ENCODE measurements around the gene MGMT.

MGMT gene

DNA sequence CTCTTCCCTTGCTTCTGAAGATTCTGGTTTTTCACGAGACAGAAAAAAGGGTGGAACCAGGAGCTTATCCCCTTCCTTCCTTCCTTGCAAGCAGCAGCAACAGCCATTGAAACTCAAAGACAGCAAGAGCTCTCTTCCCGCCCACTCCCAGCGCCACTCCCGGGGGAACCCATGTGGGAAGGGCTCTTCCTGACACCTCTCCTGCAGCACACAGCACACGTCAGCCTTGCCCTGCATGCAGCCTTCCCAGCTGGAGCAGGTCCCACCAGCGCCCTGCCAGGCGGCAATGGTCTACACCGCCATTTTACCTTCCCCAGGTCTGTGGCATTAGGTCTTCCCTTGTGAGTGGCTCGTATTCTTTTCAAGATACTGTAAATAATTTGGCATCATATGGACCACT, 161.8 kb downstream of the MGMT start:
- DNase-seq (ENCODE audit: low spot score), result no peak
- TF ChIP-seq, protein P1, sequence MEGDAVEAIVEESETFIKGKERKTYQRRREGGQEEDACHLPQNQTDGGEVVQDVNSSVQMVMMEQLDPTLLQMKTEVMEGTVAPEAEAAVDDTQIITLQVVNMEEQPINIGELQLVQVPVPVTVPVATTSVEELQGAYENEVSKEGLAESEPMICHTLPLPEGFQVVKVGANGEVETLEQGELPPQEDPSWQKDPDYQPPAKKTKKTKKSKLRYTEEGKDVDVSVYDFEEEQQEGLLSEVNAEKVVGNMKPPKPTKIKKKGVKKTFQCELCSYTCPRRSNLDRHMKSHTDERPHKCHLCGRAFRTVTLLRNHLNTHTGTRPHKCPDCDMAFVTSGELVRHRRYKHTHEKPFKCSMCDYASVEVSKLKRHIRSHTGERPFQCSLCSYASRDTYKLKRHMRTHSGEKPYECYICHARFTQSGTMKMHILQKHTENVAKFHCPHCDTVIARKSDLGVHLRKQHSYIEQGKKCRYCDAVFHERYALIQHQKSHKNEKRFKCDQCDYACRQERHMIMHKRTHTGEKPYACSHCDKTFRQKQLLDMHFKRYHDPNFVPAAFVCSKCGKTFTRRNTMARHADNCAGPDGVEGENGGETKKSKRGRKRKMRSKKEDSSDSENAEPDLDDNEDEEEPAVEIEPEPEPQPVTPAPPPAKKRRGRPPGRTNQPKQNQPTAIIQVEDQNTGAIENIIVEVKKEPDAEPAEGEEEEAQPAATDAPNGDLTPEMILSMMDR (IDR thresholded peaks at IDR 0.05; ENCODE audit: extremely low read depth, missing control alignments), result no peak

DNA sequence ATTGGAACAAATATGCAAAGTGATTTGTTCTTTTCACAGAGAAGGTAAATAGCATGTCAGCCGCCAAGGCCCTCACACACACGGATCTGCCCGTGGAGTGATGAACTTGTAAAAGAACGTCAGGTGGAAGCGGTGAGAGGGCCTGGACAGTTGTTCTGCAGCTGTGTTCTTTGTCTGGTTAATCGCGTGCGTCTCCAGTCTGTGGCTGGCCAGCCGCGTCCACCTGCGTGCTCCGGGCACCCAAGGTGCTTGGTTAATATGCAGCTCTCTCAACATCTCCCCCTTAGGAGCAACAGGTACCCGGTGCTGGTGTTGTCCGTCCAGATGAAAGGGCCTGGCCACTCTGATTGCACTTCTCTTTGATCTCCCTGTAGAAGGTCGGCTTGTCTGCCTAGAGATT, 162.9 kb downstream of the MGMT start:
- TF ChIP-seq, protein P1 (IDR thresholded peaks at IDR 0.05; ENCODE audit: extremely low read depth, missing control alignments), result no peak
- DNase-seq (ENCODE audit: low spot score), result no peak

DNA sequence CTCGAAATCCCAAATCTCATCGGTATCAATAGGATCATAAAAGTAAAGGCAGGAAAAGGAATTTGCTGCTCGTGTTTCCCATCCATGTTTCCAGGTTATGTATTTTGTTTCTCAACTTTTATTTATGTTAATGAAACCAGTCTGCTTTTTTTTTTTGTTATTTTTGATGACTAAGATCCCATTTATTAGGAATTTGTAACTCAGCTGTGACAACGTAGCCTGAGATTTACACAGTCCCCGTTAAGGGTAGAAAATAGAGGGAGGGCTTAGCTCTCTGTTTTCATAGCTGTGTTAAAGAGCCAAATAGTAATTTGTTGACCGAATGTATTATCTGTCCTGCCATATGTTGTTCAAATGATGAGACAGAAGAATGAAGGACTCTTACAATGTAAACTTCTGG, 164.0 kb downstream of the MGMT start:
- DNase-seq (ENCODE audit: low spot score), result no peak
- TF ChIP-seq, protein P1 (IDR thresholded peaks at IDR 0.05; ENCODE audit: extremely low read depth, missing control alignments), result no peak

DNA sequence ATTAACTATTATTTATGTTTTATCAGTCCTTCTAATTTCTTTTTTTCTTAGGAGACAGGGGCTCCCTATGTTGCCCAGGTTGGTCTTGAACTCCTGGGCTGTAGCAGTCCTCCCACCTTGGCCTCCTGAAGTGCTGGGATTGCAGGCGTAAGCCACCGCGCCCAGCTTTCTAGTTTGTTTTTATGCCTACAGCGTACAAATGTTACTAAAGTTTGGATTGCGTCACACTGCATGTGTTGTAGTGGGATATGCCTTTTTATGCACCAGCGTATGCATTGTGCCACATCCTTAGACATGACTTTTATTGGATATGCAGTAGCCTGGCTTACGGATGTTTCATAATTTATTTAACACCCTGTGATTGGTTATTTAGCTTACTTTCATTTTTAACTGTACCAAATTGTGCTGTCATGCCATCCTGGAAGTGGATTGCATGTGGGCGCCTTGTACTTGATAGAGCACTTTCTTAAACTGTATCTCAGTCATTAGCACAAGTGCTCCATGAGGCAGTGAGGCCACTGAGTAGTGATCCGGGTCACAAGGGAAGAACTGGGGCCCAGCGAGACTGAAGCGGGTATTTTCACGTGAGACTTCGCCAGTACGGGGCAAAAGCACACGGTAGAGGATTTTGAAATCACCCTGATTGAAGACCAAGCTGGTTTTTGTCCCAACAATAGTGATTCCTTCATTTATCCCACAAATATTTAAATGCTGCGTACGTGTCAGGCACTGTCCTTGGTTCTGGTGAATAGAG, 165.0 kb downstream of the MGMT start:
- no peak for DNase-seq (ENCODE audit: low spot score)
- TF ChIP-seq, protein P1 (IDR thresholded peaks at IDR 0.05; ENCODE audit: extremely low read depth, missing control alignments), result no peak

DNA sequence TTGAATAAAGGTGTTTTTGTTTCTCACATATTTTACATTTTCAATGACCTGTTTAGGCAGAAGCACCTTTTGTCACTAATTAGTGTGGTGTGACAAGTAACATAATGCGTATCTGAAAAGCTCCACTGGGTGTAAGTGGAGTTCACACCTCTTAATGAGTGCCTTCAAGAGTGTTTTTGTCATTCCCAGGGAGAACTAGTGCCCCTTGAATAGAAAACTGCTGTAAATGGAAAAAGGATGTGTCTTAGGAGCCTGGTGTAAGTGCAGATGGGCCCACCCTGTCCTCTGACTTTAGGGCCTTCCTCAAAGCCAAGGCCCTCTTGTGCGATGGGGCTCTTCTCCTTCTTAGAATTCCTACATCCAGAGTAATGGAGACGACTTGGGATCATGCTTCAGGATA, 170.0 kb downstream of the MGMT start:
- TF ChIP-seq, protein P1 (IDR thresholded peaks at IDR 0.05; ENCODE audit: extremely low read depth, missing control alignments), result no peak
- DNase-seq (ENCODE audit: low spot score), result no peak

DNA sequence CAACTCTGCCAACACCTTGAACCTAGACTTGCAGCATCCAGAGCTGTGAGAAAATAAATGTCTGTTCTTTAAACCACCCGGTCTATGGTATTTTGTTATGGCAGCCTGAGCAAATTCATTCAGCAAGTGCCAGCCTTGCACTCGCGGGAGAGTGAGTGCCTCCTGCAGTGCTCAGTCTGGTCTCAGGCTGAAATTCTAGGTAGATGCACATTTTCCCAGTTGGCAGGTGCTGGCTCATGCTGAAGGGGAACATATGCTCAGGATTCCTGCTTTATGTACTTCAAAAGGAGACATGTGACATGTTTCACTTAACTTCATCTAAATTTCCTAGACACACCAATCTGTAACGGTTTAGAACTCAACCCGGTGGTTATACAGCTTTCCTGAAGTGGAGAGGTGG, 170.8 kb downstream of the MGMT start:
- no peak for DNase-seq (ENCODE audit: low spot score)
- TF ChIP-seq, protein P1 (IDR thresholded peaks at IDR 0.05; ENCODE audit: extremely low read depth, missing control alignments), result no peak

DNA sequence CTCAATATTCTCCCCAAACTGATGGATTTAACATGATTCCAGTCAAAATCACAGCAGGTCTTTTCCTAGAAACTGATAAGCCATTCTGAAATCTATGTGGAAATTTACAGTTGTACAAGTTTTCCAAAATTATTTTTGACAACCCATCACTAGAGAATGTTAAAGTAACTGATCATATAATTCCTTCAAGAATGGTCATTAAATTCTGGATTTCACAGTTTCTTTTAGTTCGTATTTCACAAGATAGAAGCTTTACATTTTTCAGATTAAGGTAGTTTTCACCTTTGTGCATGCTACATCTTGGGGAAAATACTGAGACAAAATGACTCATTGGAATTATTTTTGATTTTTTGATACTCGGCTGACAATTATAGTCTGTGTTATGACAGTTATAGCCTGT, 174.3 kb downstream of the MGMT start:
- TF ChIP-seq, protein P1 (IDR thresholded peaks at IDR 0.05; ENCODE audit: extremely low read depth, missing control alignments), result no peak
- no peak for DNase-seq (ENCODE audit: low spot score)

Data from GM20000 (cell line).